Stimulated activated effector memory CD8-positive, alpha-beta T cell treated with anti-CD3 and anti-CD28 coated beads, Interleukin-12 subunit alpha, Interleukin-12 subunit beta, amount 100 ng/mL, for 72 hours (primary cell): ENCODE data around the gene SH3RF3.

Experiments used
- ATAC-seq: fragments of 150-1000 bp; cut with Tn5 transposase; 2 replicates; pipeline ENCODE4 v1.10.0; 2021
- DNase-seq, 2 donors: peaks; one replicate each; pipeline ENCODE4 v3.0.0; 2021 to 2022; ENCODE audit warnings: low spot score in 2 of 2
- H3K27ac Mint-ChIP-seq: one replicate; pipeline ENCODE4 v1.8.0; 2022; ENCODE audit warnings: mild to moderate bottlenecking, mixed read lengths
- H3K36me3 Mint-ChIP-seq: one replicate; pipeline ENCODE4 v1.8.0; 2022; ENCODE audit warnings: mild to moderate bottlenecking, mixed read lengths
- H3K4me1 Mint-ChIP-seq: one replicate; pipeline ENCODE4 v1.8.0; 2022; ENCODE audit warnings: mixed read lengths
- H3K4me3 Mint-ChIP-seq: one replicate; pipeline ENCODE4 v1.8.0; 2022; ENCODE audit warnings: mild to moderate bottlenecking, mixed read lengths
- H3K9me3 Mint-ChIP-seq: one replicate; pipeline ENCODE4 v1.8.0; 2022; ENCODE audit warnings: mixed read lengths

The SH3RF3 gene

GRCh38 chr2:109375131-109375561, 246.1 kb downstream of the SH3RF3 start:
- no peak for ATAC-seq
- H3K27ac Mint-ChIP-seq, result no peak overlapping the region
- no peak for DNase-seq
- no peaks in the 10 kb centered on the region for H3K36me3 Mint-ChIP-seq
- H3K9me3 Mint-ChIP-seq, result no peaks in the 10 kb centered on the region
- H3K4me3 Mint-ChIP-seq, result no peak overlapping the region
- H3K4me1 Mint-ChIP-seq, result no peaks in the 10 kb centered on the region

DNA sequence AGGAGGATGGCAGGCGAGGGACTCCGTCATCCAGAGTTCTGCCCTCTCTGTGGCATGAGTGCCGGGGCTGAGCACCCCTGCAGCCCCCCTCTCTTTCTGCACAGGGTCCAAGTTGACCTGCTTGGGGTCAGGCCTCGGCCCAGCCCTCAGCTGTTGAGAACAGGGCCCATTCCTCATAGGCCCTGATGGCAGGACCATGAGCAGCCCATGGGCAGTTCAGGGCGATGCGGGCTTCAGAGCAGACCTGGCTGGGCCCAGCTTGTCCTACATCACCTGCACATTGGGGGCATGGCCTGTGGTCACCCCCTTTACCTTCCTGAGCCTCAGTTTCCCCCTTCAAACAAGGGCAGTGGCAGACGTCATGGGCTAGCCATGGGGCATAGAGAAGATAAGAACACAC, 246.7 kb downstream of the SH3RF3 start:
- ATAC-seq (no peak), DNase-seq (no peak)
- Mint-ChIP-seq H3K27ac (no peak overlapping the region), H3K4me1 (no peaks in the 10 kb centered on the region), H3K4me3 (no peak overlapping the region), H3K9me3 (no peaks in the 10 kb centered on the region), H3K36me3 (no peaks in the 10 kb centered on the region)

DNA sequence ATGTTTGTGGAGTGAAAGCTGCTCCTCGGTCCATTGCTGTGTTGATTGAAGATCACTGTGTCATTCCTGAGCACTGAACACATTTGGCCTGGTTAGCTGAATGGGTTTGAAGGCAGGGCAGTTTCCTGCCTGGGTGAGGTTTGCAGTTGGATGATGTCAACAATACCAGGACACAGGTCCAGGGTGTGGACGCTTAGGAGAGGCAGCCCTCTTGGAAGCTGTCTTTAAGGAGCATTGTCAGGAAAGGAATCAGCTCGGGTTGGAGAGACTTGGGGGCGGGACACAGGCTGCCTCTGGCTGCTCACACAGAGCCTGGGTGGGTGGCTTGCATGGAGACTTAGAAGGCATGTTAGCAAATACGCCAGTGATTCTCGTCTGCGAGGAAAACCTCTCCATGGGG, 247.1 kb downstream of the SH3RF3 start:
- no peak for DNase-seq

DNA sequence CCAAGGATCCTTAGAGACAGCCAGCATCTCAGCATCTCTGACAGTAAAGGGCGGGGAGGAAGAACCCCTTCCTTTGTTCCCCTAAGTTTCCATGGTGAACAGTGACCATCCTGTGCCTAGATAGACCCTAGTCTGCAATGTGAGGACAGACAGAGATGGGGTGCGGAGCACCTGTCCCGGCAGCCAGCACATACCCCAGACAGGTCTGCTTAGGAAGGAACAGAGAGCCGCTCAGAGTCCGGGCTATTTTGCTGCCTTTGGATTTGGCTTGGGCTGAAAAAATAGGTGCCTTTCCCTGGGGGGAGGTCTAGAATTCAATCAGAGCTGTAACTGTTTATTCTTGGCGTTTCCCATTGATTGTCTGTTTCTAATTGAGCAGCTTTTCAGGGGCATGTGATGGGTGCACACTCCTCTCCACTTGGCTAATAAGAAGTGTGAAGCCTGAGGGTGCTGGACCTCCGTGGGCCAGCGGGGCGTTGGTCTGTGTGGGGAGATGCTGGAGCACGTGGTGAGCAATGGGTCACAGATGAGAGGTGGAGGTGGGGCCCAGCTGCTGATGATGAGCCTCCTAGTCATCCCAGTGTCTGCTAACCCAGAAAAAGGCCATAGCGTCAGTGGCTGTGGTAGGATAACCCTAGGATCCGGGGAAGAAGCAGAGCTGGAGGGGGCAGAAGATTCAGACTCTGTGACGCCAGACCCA, 247.9 kb downstream of the SH3RF3 start:
- Mint-ChIP-seq H3K4me3 (no peak overlapping the region), H3K9me3 (no peaks in the 10 kb centered on the region), H3K36me3 (no peaks in the 10 kb centered on the region), H3K4me1 (no peaks in the 10 kb centered on the region), H3K27ac (no peak overlapping the region)
- no peak for DNase-seq
- no peak for ATAC-seq

More for the DNA sequence above, 247.1 kb downstream of the SH3RF3 start:
- Mint-ChIP-seq H3K9me3 (no peaks in the 10 kb centered on the region), H3K4me1 (no peaks in the 10 kb centered on the region), H3K27ac (no peak overlapping the region), H3K4me3 (no peak overlapping the region), H3K36me3 (no peaks in the 10 kb centered on the region)
- no peak for ATAC-seq

- H3K4me3 Mint-ChIP-seq, result no peak overlapping the region
- DNase-seq (no peak), ATAC-seq (no peak)
- H3K36me3 Mint-ChIP-seq, result no peaks in the 10 kb centered on the region
- H3K4me1 Mint-ChIP-seq, result no peaks in the 10 kb centered on the region
- no peaks in the 10 kb centered on the region for H3K9me3 Mint-ChIP-seq
- H3K27ac Mint-ChIP-seq, result no peak overlapping the region
These were observed 249.0 kb downstream of the SH3RF3 start for GRCh38 chr2:109377976-109378375.

- DNase-seq, result no peak
- no peak for ATAC-seq
- no peaks in the 10 kb centered on the region for H3K36me3 Mint-ChIP-seq
These were observed 249.7 kb downstream of the SH3RF3 start for GRCh38 chr2:109378682-109379081.

DNA sequence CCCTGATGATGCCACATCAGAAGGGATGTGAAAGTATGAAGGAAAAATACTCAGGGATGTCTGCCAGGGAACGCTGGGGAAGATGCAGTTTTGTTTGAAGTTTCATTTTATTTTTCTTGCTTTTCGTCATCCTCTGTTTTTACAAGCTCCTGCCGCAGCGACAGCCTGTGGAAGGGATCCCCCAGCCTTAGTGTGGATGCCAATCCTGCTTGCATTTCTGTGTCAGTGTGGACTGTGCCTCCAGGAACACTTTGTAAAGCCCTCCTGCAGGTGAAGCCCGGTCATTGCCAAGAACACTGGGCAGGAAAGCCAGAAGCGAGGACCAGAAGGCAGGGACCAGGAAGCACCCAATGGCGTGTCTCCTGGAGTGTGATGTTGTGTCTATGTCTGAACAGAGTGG, 250.5 kb downstream of the SH3RF3 start:
- Mint-ChIP-seq H3K36me3 (no peaks in the 10 kb centered on the region), H3K9me3 (no peaks in the 10 kb centered on the region), H3K4me1 (no peaks in the 10 kb centered on the region), H3K27ac (no peak overlapping the region), H3K4me3 (no peak overlapping the region)
- ATAC-seq (no peak), DNase-seq (no peak)

More at GRCh38 chr2:109378682-109379081, 249.7 kb downstream of the SH3RF3 start:
- Mint-ChIP-seq H3K9me3 (no peaks in the 10 kb centered on the region), H3K4me1 (no peaks in the 10 kb centered on the region), H3K27ac (no peak overlapping the region), H3K4me3 (no peak overlapping the region)

- ATAC-seq (no peak), DNase-seq (no peak)
- H3K4me1 Mint-ChIP-seq, result no peaks in the 10 kb centered on the region
- H3K4me3 Mint-ChIP-seq, result no peak overlapping the region
- no peaks in the 10 kb centered on the region for H3K9me3 Mint-ChIP-seq
- no peak overlapping the region for H3K27ac Mint-ChIP-seq
- H3K36me3 Mint-ChIP-seq, result no peaks in the 10 kb centered on the region
These were observed 251.7 kb downstream of the SH3RF3 start for GRCh38 chr2:109380502-109381326.

GRCh38 chr2:109381327-109381820, 252.4 kb downstream of the SH3RF3 start:
- no peak overlapping the region for H3K27ac Mint-ChIP-seq
- no peaks in the 10 kb centered on the region for H3K9me3 Mint-ChIP-seq
- no peaks in the 10 kb centered on the region for H3K4me1 Mint-ChIP-seq
- no peak for ATAC-seq
- DNase-seq, result no peak
- no peaks in the 10 kb centered on the region for H3K36me3 Mint-ChIP-seq
- no peak overlapping the region for H3K4me3 Mint-ChIP-seq

DNA sequence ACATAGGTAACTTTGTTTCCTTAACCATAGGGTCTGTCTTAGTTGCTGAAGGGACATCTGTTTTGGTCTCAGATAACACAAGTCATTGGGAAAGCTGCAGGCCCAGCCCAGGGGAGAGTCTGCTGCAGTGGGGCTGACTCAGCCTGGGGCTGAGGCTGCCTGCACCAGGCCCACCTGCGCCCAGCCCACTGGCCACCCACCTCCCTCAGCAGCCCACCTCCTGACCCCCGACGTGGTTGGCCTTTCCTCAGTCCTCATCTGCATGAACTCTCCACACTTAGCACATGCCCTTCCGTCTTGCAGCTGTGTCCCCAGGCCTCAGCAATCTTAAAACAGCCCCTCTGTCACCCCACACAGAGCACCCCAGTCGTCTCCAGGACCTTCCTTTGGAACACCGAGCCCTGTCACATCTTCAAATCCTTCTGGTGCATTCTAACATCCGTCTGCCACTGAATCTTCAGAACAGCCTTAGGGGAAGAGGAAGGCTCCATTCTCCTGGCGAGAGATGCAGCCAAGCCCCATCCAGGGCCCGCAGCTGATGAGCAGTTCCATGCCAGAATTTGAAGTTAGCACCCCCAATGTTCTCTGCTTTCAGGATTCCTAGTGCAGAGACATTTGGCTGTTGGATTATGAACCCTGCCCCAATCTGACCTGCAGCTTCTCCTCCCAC, 253.4 kb downstream of the SH3RF3 start:
- H3K27ac Mint-ChIP-seq, result no peak overlapping the region
- ATAC-seq (peak; percentile 4), DNase-seq (no peak)
- no peaks in the 10 kb centered on the region for H3K4me1 Mint-ChIP-seq
- H3K9me3 Mint-ChIP-seq, result no peaks in the 10 kb centered on the region
- no peak overlapping the region for H3K4me3 Mint-ChIP-seq
- H3K36me3 Mint-ChIP-seq, result no peaks in the 10 kb centered on the region

- no peaks in the 10 kb centered on the region for H3K4me1 Mint-ChIP-seq
- ATAC-seq (no peak), DNase-seq (no peak)
- no peak overlapping the region for H3K27ac Mint-ChIP-seq
- no peak overlapping the region for H3K4me3 Mint-ChIP-seq
- H3K9me3 Mint-ChIP-seq, result no peaks in the 10 kb centered on the region
- no peaks in the 10 kb centered on the region for H3K36me3 Mint-ChIP-seq
These were observed 253.9 kb downstream of the SH3RF3 start for GRCh38 chr2:109382951-109383350.

GRCh38 chr2:109383505-109384307, 254.7 kb downstream of the SH3RF3 start:
- no peak for DNase-seq
- H3K9me3 Mint-ChIP-seq, result no peaks in the 10 kb centered on the region
- no peak overlapping the region for H3K27ac Mint-ChIP-seq
- ATAC-seq, result no peak
- H3K4me3 Mint-ChIP-seq, result no peak overlapping the region
- no peaks in the 10 kb centered on the region for H3K4me1 Mint-ChIP-seq
- no peaks in the 10 kb centered on the region for H3K36me3 Mint-ChIP-seq

DNA sequence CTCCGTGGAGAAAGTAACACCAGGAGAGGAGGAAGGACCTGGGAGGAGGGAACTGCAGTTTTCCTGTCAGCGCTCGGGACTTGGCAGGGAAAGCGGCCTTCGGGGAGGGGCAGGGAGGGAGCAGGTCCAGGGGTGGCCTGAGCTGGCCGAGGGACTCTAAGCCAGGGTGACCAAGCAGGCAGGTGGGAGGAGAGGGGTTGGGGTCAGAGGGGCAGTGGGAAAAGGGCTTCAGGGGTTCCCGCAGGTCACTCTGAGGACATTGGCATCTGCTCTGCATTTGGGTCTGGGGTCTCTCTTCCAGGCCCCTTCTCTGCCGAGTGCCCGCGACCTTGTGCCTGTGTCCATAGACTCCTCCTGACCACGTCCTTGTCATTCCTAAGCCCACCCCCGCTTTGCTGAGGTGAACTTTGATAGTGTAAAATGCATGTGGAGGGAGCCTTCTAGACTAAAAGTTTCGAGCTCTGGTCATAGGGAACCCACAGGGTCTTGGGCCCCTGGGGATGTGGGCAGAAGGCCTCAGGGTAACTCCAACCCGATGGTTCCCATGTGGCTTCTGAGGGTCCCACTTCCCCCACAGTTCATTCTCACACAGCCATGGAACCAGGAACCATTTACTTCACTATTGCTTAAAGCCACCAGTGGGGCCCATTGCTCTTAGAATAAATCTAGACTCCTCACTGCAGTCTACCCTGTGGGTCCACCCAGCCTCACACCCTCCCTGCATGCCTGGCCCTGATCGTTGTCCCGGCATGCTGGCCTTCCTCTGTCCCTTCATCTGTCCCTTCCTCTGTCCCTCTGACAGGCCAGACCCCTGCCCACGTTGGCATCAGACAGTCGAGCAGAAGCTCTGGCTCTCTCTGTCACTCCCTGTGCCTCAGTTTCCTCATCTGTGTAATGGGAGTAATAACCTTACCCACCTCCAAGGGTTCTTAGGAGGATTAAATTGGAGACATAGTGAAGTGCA, 255.6 kb downstream of the SH3RF3 start:
- Mint-ChIP-seq H3K9me3 (no peaks in the 10 kb centered on the region), H3K4me1 (no peaks in the 10 kb centered on the region), H3K4me3 (no peak overlapping the region), H3K27ac (no peak overlapping the region), H3K36me3 (no peaks in the 10 kb centered on the region)
- no peak for ATAC-seq
- DNase-seq, result no peak

- Mint-ChIP-seq H3K4me3 (no peak overlapping the region), H3K9me3 (no peaks in the 10 kb centered on the region), H3K36me3 (no peaks in the 10 kb centered on the region), H3K27ac (no peak overlapping the region), H3K4me1 (no peaks in the 10 kb centered on the region)
- ATAC-seq, result no peak
- DNase-seq, result no peak
These were observed 256.5 kb downstream of the SH3RF3 start for GRCh38 chr2:109385506-109385905.
